ENCODE data around the gene ILDR2.
A peak's percentile ranks its signal among the peaks of the same experiment; 100 is the strongest.
"Not testable (repeated sequence)": the region's sequence is repeated elsewhere in the genome, so short reads cannot be mapped to it uniquely, and the experiment has no call there.

Gene ILDR2

DNA sequence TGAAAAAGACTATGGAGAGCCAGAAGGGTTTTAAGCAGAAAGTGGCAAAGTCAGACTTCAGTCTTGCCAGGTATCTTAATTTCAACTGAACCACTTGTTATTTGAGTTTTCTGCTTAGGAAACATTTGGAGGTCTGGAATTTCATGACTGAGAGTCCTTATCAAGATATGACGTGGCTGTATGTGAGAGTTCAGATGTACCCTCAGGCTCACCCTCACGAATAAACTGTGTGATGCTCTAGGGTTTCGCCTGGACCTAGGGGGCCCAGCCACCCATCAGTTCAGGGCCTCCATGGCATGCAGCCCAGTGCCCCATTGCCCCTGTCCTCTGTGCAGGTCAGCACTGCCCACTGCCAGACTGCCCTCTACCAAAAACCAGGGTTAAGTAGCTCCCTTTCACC, 68.7 kb downstream of the ILDR2 start:
- Mint-ChIP-seq H3K4me3 (no peak overlapping the region), H3K27me3 (peaks cover 2% of the 10 kb centered on the region), H3K4me1 (peaks cover 20% of the 10 kb centered on the region), H3K36me3 (no peaks in the 10 kb centered on the region), H3K27ac (no peak overlapping the region), H3K9me3 (peaks cover under 1% of the 10 kb centered on the region)
- DNase-seq (ENCODE audit: low spot score in 2 of 2) (no peak), ATAC-seq (ENCODE audit: low read depth) (no peak)

DNA sequence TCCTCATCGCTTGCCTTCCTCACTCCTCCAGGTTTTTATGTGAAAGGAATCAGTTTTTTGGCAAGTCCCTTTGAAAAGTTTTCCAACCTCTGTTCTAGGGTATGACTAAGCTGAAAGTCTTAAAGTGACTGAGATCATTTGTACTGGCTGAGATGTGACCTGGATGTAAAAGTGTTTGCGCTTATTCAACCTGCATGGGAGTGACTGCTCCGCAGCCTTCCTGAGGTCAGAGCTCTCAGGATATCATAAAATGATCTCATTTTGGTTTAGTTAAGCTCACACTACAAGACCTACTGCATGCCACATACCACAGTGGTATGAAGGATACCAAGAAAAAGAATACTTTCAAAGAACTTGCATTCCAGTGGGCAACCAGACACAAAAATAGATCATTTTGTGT, 69.4 kb downstream of the ILDR2 start:
- Mint-ChIP-seq H3K4me3 (no peak overlapping the region), H3K27me3 (peaks cover 2% of the 10 kb centered on the region), H3K36me3 (no peaks in the 10 kb centered on the region), H3K27ac (no peak overlapping the region), H3K4me1 (peaks cover 20% of the 10 kb centered on the region), H3K9me3 (no peaks in the 10 kb centered on the region)
- ATAC-seq (ENCODE audit: low read depth) (no peak), DNase-seq (ENCODE audit: low spot score in 2 of 2) (no peak)

GRCh38 chr1:166905136-166905535, 70.2 kb downstream of the ILDR2 start:
- Mint-ChIP-seq H3K27ac (no peak overlapping the region), H3K27me3 (peaks cover 3% of the 10 kb centered on the region), H3K36me3 (peaks cover 1% of the 10 kb centered on the region), H3K9me3 (no peaks in the 10 kb centered on the region), H3K4me1 (peaks cover 17% of the 10 kb centered on the region), H3K4me3 (no peak overlapping the region)
- ATAC-seq (ENCODE audit: low read depth) = no peak
- DNase-seq (ENCODE audit: low spot score in 2 of 2) = no peak

- peaks cover 6% of the 10 kb centered on the region for H3K36me3 Mint-ChIP-seq
- no peak overlapping the region for H3K27ac Mint-ChIP-seq
- DNase-seq (ENCODE audit: low spot score in 2 of 2) (no peak), ATAC-seq (ENCODE audit: low read depth) (peak; percentile 32)
- no peaks in the 10 kb centered on the region for H3K9me3 Mint-ChIP-seq
- no peak overlapping the region for H3K4me3 Mint-ChIP-seq
- peaks cover 7% of the 10 kb centered on the region for H3K27me3 Mint-ChIP-seq
- peaks cover 17% of the 10 kb centered on the region for H3K4me1 Mint-ChIP-seq
These were observed 72.1 kb downstream of the ILDR2 start for GRCh38 chr1:166903232-166903631.

GRCh38 chr1:166902279-166902678, 73.1 kb downstream of the ILDR2 start:
- peak; percentile 59 for ATAC-seq (ENCODE audit: low read depth)
- H3K27ac Mint-ChIP-seq = no peak overlapping the region
- no peak overlapping the region for H3K4me3 Mint-ChIP-seq
- peaks cover 1% of the 10 kb centered on the region for H3K9me3 Mint-ChIP-seq
- peaks cover 8% of the 10 kb centered on the region for H3K27me3 Mint-ChIP-seq
- no peak for DNase-seq (ENCODE audit: low spot score in 2 of 2)
- peaks cover 14% of the 10 kb centered on the region for H3K4me1 Mint-ChIP-seq
- H3K36me3 Mint-ChIP-seq = peaks cover 7% of the 10 kb centered on the region

DNA sequence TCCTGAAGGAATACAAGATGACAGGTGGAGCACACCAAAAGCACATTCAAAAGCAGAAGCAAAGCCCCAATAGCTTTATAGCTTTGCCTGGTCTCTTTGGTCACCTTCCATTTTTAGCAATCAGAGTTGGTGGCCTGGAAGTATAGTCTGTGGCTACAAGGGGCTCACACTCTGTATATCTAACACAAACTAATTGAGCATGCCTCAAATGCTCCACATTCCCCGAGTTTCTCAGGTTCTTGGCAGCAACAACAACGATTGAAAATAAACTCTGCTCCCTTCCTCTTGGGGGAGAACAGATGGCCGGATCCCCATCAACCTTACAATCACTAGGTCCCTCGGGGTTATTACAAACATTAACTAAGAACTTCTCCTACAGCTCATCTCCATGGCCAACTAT, 74.4 kb downstream of the ILDR2 start:
- ATAC-seq (ENCODE audit: low read depth) = no peak
- DNase-seq (ENCODE audit: low spot score in 2 of 2) = no peak
- H3K27ac Mint-ChIP-seq = no peak overlapping the region
- H3K27me3 Mint-ChIP-seq = peaks cover 11% of the 10 kb centered on the region
- H3K4me1 Mint-ChIP-seq = peaks cover 14% of the 10 kb centered on the region
- H3K36me3 Mint-ChIP-seq = peaks cover 10% of the 10 kb centered on the region
- H3K4me3 Mint-ChIP-seq = no peak overlapping the region
- peaks cover 6% of the 10 kb centered on the region for H3K9me3 Mint-ChIP-seq

DNA sequence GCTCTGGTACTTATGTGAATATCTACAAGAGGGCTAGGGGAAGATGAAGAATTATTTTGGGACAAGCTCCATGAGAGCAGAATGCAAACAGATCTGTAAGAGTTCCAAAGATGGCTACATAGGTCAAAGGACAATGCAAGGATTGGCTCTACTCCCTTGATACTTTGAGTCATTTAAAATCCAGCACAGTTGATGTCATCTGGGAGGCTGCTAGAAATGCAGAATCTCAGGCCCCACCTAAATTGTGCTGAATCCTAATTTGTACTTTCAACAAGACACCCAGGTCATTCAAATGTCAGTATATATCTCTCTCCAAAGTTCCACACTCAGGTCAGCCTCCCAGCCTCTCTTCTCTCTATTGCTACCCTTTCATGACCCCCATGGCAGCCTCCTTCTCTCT, 75.6 kb downstream of the ILDR2 start:
- peaks cover 6% of the 10 kb centered on the region for H3K9me3 Mint-ChIP-seq
- peaks cover 11% of the 10 kb centered on the region for H3K36me3 Mint-ChIP-seq
- H3K27me3 Mint-ChIP-seq = peaks cover 14% of the 10 kb centered on the region
- ATAC-seq (ENCODE audit: low read depth) (no peak), DNase-seq (ENCODE audit: low spot score in 2 of 2) (no peak)
- H3K4me3 Mint-ChIP-seq = no peak overlapping the region
- H3K4me1 Mint-ChIP-seq = peaks cover 14% of the 10 kb centered on the region
- H3K27ac Mint-ChIP-seq = no peak overlapping the region

DNA sequence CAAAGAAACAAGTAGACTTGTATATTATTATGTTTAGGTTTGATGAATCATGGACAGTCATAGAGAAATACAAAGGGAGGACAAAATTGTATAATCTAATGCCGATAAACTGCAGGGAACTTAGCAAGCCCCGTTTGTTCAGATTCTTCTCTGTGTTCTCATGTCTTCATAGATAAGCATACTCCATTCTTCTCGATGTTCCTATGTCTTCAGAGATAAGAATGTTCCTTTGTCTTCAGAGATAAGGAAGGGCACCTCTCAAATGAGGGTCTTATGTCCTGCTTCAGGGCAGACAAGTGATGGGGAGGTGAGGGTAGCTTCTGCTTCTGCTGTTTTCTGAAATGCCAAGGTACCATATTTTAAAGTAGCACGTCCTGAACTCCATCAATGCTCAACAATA, 79.6 kb downstream of the ILDR2 start:
- DNase-seq (ENCODE audit: low spot score in 2 of 2) (no peak), ATAC-seq (ENCODE audit: low read depth) (no peak)
- Mint-ChIP-seq H3K4me1 (no peaks in the 10 kb centered on the region), H3K27ac (no peak overlapping the region), H3K36me3 (peaks cover 11% of the 10 kb centered on the region), H3K27me3 (peaks cover 24% of the 10 kb centered on the region), H3K9me3 (peaks cover 6% of the 10 kb centered on the region), H3K4me3 (no peak overlapping the region)

- no peak overlapping the region for H3K4me3 Mint-ChIP-seq
- ATAC-seq (ENCODE audit: low read depth) (no peak), DNase-seq (ENCODE audit: low spot score in 2 of 2) (no peak)
- H3K9me3 Mint-ChIP-seq = no peaks in the 10 kb centered on the region
- no peak overlapping the region for H3K27ac Mint-ChIP-seq
- peaks cover 21% of the 10 kb centered on the region for H3K27me3 Mint-ChIP-seq
- no peaks in the 10 kb centered on the region for H3K36me3 Mint-ChIP-seq
- peaks cover 2% of the 10 kb centered on the region for H3K4me1 Mint-ChIP-seq
These were observed 85.6 kb downstream of the ILDR2 start for GRCh38 chr1:166889776-166890175.

DNA sequence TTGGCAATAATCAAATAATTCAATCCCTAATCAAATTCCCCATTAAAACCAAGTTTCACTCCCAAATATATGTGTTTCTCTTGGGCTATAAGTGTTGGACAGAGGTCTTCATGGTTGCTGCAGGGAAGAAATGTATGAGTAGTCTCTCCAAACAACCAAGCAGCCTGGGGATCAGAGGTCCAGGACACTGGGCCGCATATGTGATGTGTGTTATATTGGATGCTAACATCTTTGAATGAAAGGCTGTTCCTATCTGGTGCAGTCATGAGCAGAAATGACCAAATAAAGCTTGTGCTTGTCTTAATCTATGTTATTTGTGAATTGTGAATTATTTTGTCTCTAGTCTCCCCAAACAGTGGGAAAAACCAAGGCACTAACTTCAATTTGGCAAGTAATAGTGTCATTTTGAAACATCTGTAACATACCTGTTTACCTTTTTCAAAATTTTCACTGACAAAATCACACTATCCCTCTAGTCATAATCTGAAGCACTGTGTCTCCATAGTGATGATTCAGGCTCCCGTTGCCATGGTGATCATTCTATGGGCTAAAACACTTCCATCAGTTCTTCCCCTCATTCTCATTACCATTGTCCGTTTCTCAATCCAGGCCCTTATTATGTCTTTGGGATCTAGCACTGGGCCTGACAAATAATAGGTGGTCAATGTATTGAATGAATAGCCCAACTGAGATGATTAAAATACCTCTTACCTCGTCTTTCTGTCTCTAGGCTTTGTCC, 86.8 kb downstream of the ILDR2 start:
- Mint-ChIP-seq H3K9me3 (no peaks in the 10 kb centered on the region), H3K27me3 (peaks cover 18% of the 10 kb centered on the region), H3K4me3 (no peak overlapping the region), H3K36me3 (no peaks in the 10 kb centered on the region), H3K4me1 (peaks cover 4% of the 10 kb centered on the region), H3K27ac (no peak overlapping the region)
- no peak for DNase-seq (ENCODE audit: low spot score in 2 of 2)
- no peak for ATAC-seq (ENCODE audit: low read depth)

DNA sequence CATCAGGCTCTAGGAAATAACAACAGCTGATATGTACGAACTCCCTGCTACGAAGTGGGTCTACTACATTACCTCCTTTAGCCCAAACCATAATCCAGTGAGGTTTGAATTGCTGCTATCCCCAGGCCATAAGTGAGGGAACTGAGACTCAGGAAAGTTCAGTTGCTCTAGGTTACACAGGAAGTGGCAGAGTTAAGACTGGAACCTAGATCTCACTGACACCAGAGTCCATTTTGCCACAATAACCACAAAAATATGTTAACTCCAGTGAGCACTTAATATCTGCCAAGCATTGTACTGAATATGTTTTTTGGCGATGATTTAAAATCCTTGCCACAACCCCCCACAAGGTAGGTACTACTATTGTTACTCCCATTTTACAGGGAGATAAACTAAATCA, 90.4 kb downstream of the ILDR2 start:
- Mint-ChIP-seq H3K27me3 (peaks cover 16% of the 10 kb centered on the region), H3K9me3 (no peaks in the 10 kb centered on the region), H3K27ac (no peak overlapping the region), H3K4me1 (peaks cover 4% of the 10 kb centered on the region), H3K36me3 (no peaks in the 10 kb centered on the region), H3K4me3 (no peak overlapping the region)
- DNase-seq (ENCODE audit: low spot score in 2 of 2) (no peak), ATAC-seq (ENCODE audit: low read depth) (no peak)

- H3K4me1 Mint-ChIP-seq = peaks cover 4% of the 10 kb centered on the region
- ATAC-seq (ENCODE audit: low read depth) (peak; percentile 89), DNase-seq (ENCODE audit: low spot score in 2 of 2) (peak; percentile 16 to 34)
- peaks cover 16% of the 10 kb centered on the region for H3K27me3 Mint-ChIP-seq
- H3K27ac Mint-ChIP-seq = no peak overlapping the region
- no peaks in the 10 kb centered on the region for H3K36me3 Mint-ChIP-seq
- no peaks in the 10 kb centered on the region for H3K9me3 Mint-ChIP-seq
- no peak overlapping the region for H3K4me3 Mint-ChIP-seq
These were observed 91.2 kb downstream of the ILDR2 start for GRCh38 chr1:166884040-166884642.

DNA sequence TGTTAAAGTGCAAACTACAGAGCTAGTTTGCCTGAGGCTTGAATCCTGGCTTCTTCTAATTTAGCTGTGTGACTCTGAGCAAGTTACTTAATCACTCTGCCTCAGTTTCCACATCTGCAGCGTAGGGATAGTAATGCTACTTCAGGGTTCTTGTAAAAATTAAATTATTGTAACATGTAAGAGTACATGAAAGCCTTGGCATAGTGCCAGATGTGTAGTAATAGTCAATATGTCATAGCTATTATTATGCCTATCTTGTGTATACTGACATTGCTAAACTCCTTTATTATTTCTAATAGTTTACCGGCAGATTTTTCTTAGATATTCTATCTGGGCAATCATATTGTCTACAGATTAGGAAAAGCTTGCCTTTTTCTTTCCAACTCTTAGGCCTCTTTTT, 92.4 kb downstream of the ILDR2 start:
- ATAC-seq (ENCODE audit: low read depth) (no peak), DNase-seq (ENCODE audit: low spot score in 2 of 2) (no peak)
- H3K4me3 Mint-ChIP-seq = no peak overlapping the region
- H3K27ac Mint-ChIP-seq = no peak overlapping the region
- H3K4me1 Mint-ChIP-seq = peaks cover 4% of the 10 kb centered on the region
- peaks cover 14% of the 10 kb centered on the region for H3K27me3 Mint-ChIP-seq
- no peaks in the 10 kb centered on the region for H3K36me3 Mint-ChIP-seq
- no peaks in the 10 kb centered on the region for H3K9me3 Mint-ChIP-seq

- not testable (repeated sequence) for ATAC-seq (ENCODE audit: low read depth); H3K27ac Mint-ChIP-seq; H3K36me3 Mint-ChIP-seq; H3K27me3 Mint-ChIP-seq; DNase-seq (ENCODE audit: low spot score in 2 of 2); H3K4me1 Mint-ChIP-seq; H3K4me3 Mint-ChIP-seq; H3K9me3 Mint-ChIP-seq
These were observed 97.0 kb downstream of the ILDR2 start for GRCh38 chr1:166878173-166878917.
